KMS-11 (cell line): ENCODE results near the gene SCAF8.

Source experiments
- H2AFZ ChIP-seq: fragments of 200-600 bp; sonication (generic); 2 replicates; pipeline ENCODE4 v1.6.1; 2016; ENCODE audit warnings: antibody characterized with exemption, mixed run types, low read depth
- H3K27ac ChIP-seq: fragments of 200-600 bp; sonication (generic); 2 replicates; pipeline ENCODE4 v1.6.1; 2016; ENCODE audit warnings: mild to moderate bottlenecking, mixed run types
- H3K27me3 ChIP-seq: fragments of 200-600 bp; sonication (generic); 2 replicates; pipeline ENCODE4 v1.6.1; 2017; ENCODE audit warnings: mild to moderate bottlenecking, low read depth, mixed run types, moderate library complexity; ENCODE audit not compliant: insufficient read depth
- H3K36me3 ChIP-seq: fragments of 200-600 bp; sonication (generic); 2 replicates; pipeline ENCODE4 v1.6.1; 2017; ENCODE audit warnings: mild to moderate bottlenecking, mixed run types; ENCODE audit not compliant: insufficient read depth
- H3K4me1 ChIP-seq: fragments of 200-600 bp; sonication (generic); 2 replicates; pipeline ENCODE4 v1.6.1; 2016; ENCODE audit warnings: mild to moderate bottlenecking, low read depth, mixed run types; ENCODE audit not compliant: poor library complexity, severe bottlenecking
- H3K4me2 ChIP-seq: fragments of 200-600 bp; sonication (generic); 2 replicates; pipeline ENCODE4 v1.7.0; 2016; ENCODE audit warnings: mild to moderate bottlenecking, mixed run types
- H3K4me3 ChIP-seq: fragments of 200-600 bp; sonication (generic); IDR thresholded peaks from 2 replicates; pipeline ENCODE4 v1.6.1; 2017; ENCODE audit warnings: low read depth, low read length, mixed read lengths; ENCODE audit not compliant: insufficient read depth
- H3K79me2 ChIP-seq: fragments of 200-600 bp; sonication (generic); 2 replicates; pipeline ENCODE4 v1.6.1; 2016; ENCODE audit warnings: low read depth, mixed run types; ENCODE audit not compliant: insufficient read depth
- H3K9ac ChIP-seq: fragments of 200-600 bp; sonication (generic); 2 replicates; pipeline ENCODE4 v1.6.1; 2016; ENCODE audit warnings: mild to moderate bottlenecking, mixed run types
- H4K20me1 ChIP-seq: fragments of 200-600 bp; sonication (generic); 2 replicates; pipeline ENCODE4 v1.6.1; 2016; ENCODE audit warnings: mild to moderate bottlenecking, mixed run types; ENCODE audit not compliant: insufficient read depth
- TF ChIP-seq, protein P1 (sequence below): fragments of 200-600 bp; sonication (generic); conservative IDR thresholded peaks from 2 replicates; pipeline ENCODE4 v1.6.1; 2017; ENCODE audit warnings: low read depth, mild to moderate bottlenecking, antibody characterized with exemption, low read length, moderate library complexity, mixed read lengths

SCAF8 gene

DNA sequence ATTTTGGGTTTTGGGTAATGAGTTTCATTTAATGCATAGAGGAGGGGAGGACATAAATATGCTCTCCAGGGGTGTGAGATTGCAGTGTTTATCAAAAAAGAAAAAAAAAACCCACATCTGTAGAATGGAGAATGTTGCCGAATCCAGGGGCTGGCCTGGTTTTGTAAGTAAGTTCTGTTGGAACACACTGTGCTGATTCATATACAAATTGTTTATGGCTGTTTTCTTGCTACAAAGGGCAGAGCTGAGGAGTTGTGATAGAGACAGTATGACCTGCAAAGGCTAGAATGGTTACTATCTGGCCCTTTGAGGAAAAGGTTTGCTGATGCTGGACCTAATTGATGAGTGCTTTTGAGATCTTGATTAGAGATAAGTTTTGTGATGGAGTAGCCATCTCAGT, 30.4 kb downstream of the SCAF8 start:
- no peak overlapping the region for H3K4me3 ChIP-seq
- peaks cover 95% of the 10 kb centered on the region for H3K79me2 ChIP-seq
- peaks cover 39% of the 10 kb centered on the region for H3K4me1 ChIP-seq
- peaks cover 33% of the 10 kb centered on the region for H4K20me1 ChIP-seq
- no peak overlapping the region for H2AFZ ChIP-seq
- no peak overlapping the region for H3K4me2 ChIP-seq
- H3K27ac ChIP-seq: no peak overlapping the region
- no peak overlapping the region for H3K9ac ChIP-seq
- no peaks in the 10 kb centered on the region for H3K36me3 ChIP-seq
- TF ChIP-seq, protein P1, sequence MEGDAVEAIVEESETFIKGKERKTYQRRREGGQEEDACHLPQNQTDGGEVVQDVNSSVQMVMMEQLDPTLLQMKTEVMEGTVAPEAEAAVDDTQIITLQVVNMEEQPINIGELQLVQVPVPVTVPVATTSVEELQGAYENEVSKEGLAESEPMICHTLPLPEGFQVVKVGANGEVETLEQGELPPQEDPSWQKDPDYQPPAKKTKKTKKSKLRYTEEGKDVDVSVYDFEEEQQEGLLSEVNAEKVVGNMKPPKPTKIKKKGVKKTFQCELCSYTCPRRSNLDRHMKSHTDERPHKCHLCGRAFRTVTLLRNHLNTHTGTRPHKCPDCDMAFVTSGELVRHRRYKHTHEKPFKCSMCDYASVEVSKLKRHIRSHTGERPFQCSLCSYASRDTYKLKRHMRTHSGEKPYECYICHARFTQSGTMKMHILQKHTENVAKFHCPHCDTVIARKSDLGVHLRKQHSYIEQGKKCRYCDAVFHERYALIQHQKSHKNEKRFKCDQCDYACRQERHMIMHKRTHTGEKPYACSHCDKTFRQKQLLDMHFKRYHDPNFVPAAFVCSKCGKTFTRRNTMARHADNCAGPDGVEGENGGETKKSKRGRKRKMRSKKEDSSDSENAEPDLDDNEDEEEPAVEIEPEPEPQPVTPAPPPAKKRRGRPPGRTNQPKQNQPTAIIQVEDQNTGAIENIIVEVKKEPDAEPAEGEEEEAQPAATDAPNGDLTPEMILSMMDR: no peak
- no peaks in the 10 kb centered on the region for H3K27me3 ChIP-seq

DNA sequence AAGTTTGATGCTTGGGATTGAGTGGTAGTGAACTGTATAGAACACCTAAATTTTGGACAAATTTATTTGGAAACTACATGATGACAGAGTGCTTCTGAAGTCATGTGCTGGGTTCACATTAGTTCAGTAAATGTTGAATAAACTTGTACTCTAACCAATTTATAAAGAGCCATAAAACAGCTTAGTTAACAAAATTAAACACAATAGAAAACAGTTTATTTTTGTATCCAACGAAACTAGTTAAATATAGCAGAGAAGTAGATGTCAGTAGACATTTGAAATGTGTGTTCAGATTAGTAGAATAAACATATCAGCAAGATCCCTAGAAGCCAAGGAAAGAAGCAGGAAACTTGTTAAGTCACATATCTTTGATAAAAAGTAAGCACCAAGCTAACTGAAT, 32.1 kb downstream of the SCAF8 start:
- Histone ChIP-seq H4K20me1 (peaks cover 27% of the 10 kb centered on the region), H3K4me3 (no peak overlapping the region), H3K4me2 (0 out of 2 replicates have a peak overlapping the region, but pooled peaks have one; percentile 1)

DNA sequence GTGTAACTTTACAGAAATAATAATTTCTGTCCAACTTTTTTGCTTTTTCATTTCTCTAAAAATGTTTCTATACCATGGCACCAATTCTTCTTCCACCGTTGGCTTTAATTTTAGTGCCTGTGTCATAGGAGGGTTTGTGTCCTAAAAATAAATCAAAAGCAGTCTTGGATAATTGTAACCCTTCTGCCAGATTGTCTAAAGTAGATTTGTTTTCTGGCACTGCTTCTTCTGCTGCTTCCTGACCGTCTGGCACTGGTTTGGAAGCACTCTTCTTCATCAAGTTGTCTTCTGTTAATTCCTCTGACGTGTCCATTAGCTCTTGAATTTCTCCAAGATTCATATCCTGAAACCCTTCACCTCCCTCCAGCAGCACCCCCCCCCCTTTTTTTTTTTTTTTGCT, 33.1 kb downstream of the SCAF8 start:
- Histone ChIP-seq H3K36me3 (no peaks in the 10 kb centered on the region), H3K27ac (no peak overlapping the region), H3K4me3 (no peak overlapping the region), H3K4me1 (peaks cover 28% of the 10 kb centered on the region), H3K4me2 (no peak overlapping the region), H2AFZ (no peak overlapping the region), H3K9ac (no peak overlapping the region), H3K27me3 (no peaks in the 10 kb centered on the region), H4K20me1 (peaks cover 25% of the 10 kb centered on the region), H3K79me2 (peaks cover 97% of the 10 kb centered on the region)
- TF ChIP-seq, protein P1: no peak

More for the DNA sequence above, 32.1 kb downstream of the SCAF8 start:
- Histone ChIP-seq H3K36me3 (no peaks in the 10 kb centered on the region), H3K9ac (no peak overlapping the region), H2AFZ (no peak overlapping the region), H3K27ac (no peak overlapping the region), H3K27me3 (no peaks in the 10 kb centered on the region), H3K79me2 (peaks cover 96% of the 10 kb centered on the region), H3K4me1 (peaks cover 38% of the 10 kb centered on the region)
- TF ChIP-seq, protein P1: no peak

DNA sequence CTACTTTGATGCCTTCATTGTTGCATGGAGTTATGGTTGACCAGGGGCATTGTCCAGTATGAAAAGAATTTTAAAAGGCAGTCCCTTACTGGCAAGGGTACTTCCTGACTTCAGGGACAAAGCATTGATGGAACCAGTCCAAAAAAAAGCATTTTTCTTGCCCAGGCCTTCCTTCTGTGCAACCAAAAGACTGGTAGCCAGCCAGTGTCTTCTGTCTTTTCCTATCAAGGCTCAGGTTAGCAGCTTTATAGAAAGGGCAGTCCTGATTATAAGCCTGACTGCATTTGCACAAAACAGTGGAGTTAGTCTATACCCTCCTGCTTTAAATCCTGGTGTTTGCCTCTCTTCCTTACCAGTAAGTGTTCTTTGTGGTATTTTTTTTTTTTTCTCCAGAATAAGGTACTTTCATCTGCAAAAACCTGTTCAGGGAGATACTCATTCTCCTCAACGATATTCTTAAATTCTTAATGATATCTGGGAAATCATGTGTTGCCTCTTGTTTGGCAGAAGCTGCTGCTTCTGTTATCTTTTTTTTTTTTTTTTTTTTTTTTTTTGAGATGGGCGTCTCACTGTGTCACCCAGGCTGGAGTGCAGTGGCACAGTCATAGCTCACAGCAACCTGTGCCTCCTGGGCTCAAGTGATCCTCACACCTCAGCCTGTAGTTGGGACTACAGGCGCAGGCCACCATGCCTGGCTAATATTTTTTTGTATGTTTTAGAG, 33.9 kb downstream of the SCAF8 start:
- Histone ChIP-seq H3K36me3 (no peaks in the 10 kb centered on the region), H4K20me1 (peaks cover 25% of the 10 kb centered on the region), H3K27ac (no peak overlapping the region), H3K9ac (no peak overlapping the region), H3K27me3 (no peaks in the 10 kb centered on the region), H3K79me2 (peaks cover 98% of the 10 kb centered on the region), H3K4me2 (no peak overlapping the region), H3K4me3 (no peak overlapping the region), H3K4me1 (peaks cover 20% of the 10 kb centered on the region), H2AFZ (no peak overlapping the region)
- TF ChIP-seq, protein P1: no peak
